NCI-H2081 treated with DMSO at 0.1 percent for 48 hours (cell line): ENCODE measurements around the gene KRT40.

ENCODE experiments used
- DNase-seq: peaks from one replicate; lab custom pipeline; 2025; lab: John Stamatoyannopoulos, UW

The KRT40 gene

GRCh38 chr17:40996829-40997228 is 12.7 kb upstream of the KRT40 start:
- no peak for DNase-seq

GRCh38 chr17:40995116-40995515 is 11.0 kb upstream of the KRT40 start:
- no peak for DNase-seq

- no peak for DNase-seq
Observed at GRCh38 chr17:40993839-40994238, 9.7 kb upstream of the KRT40 start, which contains the start of gene KRTAP3-3. Gene KRTAP3-3, minus strand, starts transcription at chr17:40994164. Its CDS starts 67 bp downstream, at chr17:40994097.

- DNase-seq, result no peak
Observed at GRCh38 chr17:40993084-40993483, 9.0 kb upstream of the KRT40 start.

- DNase-seq, result no peak
Observed at GRCh38 chr17:40992666-40993065, 8.5 kb upstream of the KRT40 start.

- DNase-seq, result no peak
Observed at GRCh38 chr17:40986920-40987319, 2.8 kb upstream of the KRT40 start.

GRCh38 chr17:40981115-40981514 is 3.0 kb downstream of the KRT40 start:
- no peak for DNase-seq

GRCh38 chr17:40980596-40980995 is 3.5 kb downstream of the KRT40 start:
- DNase-seq, result no peak

- DNase-seq, result no peak
Observed at GRCh38 chr17:40980117-40980516, 4.0 kb downstream of the KRT40 start.

- DNase-seq, result no peak
Observed at GRCh38 chr17:40978575-40979151, 5.5 kb downstream of the KRT40 start.

GRCh38 chr17:40975516-40975915 is 8.6 kb downstream of the KRT40 start:
- DNase-seq, result no peak

GRCh38 chr17:40974366-40974765 is 9.8 kb downstream of the KRT40 start:
- no peak for DNase-seq

GRCh38 chr17:40967582-40967981 is 16.5 kb downstream of the KRT40 start:
- no peak for DNase-seq

- no peak for DNase-seq
Observed at GRCh38 chr17:40966848-40967247, 17.3 kb downstream of the KRT40 start, which contains the start of gene KRT39. Gene KRT39, minus strand, starts transcription at chr17:40966948. Its CDS starts 92 bp downstream, at chr17:40966856.

- no peak for DNase-seq
Observed at GRCh38 chr17:40963838-40964237, 20.3 kb downstream of the KRT40 start.

GRCh38 chr17:40962059-40962561 is 22.0 kb downstream of the KRT40 start:
- DNase-seq, result no peak

GRCh38 chr17:40961591-40961990 is 22.5 kb downstream of the KRT40 start:
- DNase-seq, result no peak

GRCh38 chr17:40960144-40960543 is 24.0 kb downstream of the KRT40 start:
- DNase-seq, result no peak

- DNase-seq, result no peak
Observed at GRCh38 chr17:40958086-40958953, 25.8 kb downstream of the KRT40 start.

- DNase-seq, result no peak
Observed at GRCh38 chr17:40956401-40957254, 27.5 kb downstream of the KRT40 start.

GRCh38 chr17:40953881-40954280 is 30.2 kb downstream of the KRT40 start:
- DNase-seq, result no peak

- DNase-seq, result no peak
Observed at GRCh38 chr17:40952661-40953060, 31.5 kb downstream of the KRT40 start.
